Panc1 (cell line): Measurements from ENCODE around the gene SH3PXD2B. TPM values are rescaled to one million over a fixed set of nuclear protein-coding genes. Genes with fewer than 3 reads are reported as not detected.

Experiments used
- ATAC-seq: fragments of 200-7000 bp; cut with Tn5 transposase; 2 replicates; pipeline ENCODE4 v1.9.1; 2020; ENCODE audit warnings: mild to moderate bottlenecking, moderate library complexity
- BruUV-seq: library from RNA; stranded (reverse); fragments of 400-500 nt; replicated peaks from 2 replicates; lab custom pipeline; 2021; lab: Mats Ljungman, UMichigan
- CTCF ChIA-PET: fragments of 300-600 bp; sonication (Branson Sonifier 250); formaldehyde crosslinking; loops from one replicate; lab custom pipeline; 2022; ENCODE audit warnings: antibody characterized with exemption; lab: Charles Lee
- POLR2A ChIA-PET: fragments of 300-600 bp; sonication (Branson Sonifier 250); formaldehyde crosslinking; loops from one replicate; lab custom pipeline; 2022; ENCODE audit warnings: antibody characterized with exemption; lab: Charles Lee
- DNase-seq: peaks from one replicate; pipeline ENCODE4 v3.0.0-alpha.2; 2010; ENCODE audit warnings: low read depth, low spot score
- H3K27ac ChIP-seq: 2 replicates; pipeline ENCODE4 v1.5.1; 2011; ENCODE audit warnings: mild to moderate bottlenecking, low read length, inconsistent platforms
- H3K27me3 ChIP-seq: fragments of 200-500 bp; sonication (Bioruptor generic); 2 replicates; pipeline ENCODE4 v1.6.0; 2014; ENCODE audit warnings: low read length, inconsistent platforms; ENCODE audit not compliant: control insufficient read depth, insufficient read depth
- H3K36me3 ChIP-seq: fragments of 200-500 bp; sonication (Bioruptor generic); 2 replicates; pipeline ENCODE4 v1.5.1; 2014; ENCODE audit warnings: inconsistent platforms, mild to moderate bottlenecking, low read length, moderate library complexity; ENCODE audit not compliant: control insufficient read depth, insufficient read depth
- H3K4me1 ChIP-seq: 2 replicates; pipeline ENCODE4 v1.5.1; 2011; ENCODE audit warnings: inconsistent platforms, mild to moderate bottlenecking, low read length, moderate library complexity; ENCODE audit not compliant: control insufficient read depth, insufficient read depth
- H3K4me3 ChIP-seq, 2 experiments: 2 replicates each; pipeline ENCODE4 v1.5.1; 2011 to 2012; ENCODE audit warnings: low read depth in 2 of 2, low read length in 2 of 2, mild to moderate bottlenecking in 2 of 2, inconsistent platforms in 1 of 2, moderate library complexity in 1 of 2
- H3K9me3 ChIP-seq: fragments of 200-500 bp; sonication (Bioruptor generic); 2 replicates; pipeline ENCODE4 v1.5.1; 2014; ENCODE audit warnings: low read depth, mild to moderate bottlenecking, inconsistent platforms, low read length, moderate library complexity; ENCODE audit not compliant: control insufficient read depth, insufficient read depth
- CTCF ChIP-seq: fragments of 450-650 bp; IDR thresholded peaks from 2 replicates; pipeline ENCODE4 v1.5.1; 2017; ENCODE audit warnings: mild to moderate bottlenecking
- POLR2AphosphoS5 ChIP-seq: IDR thresholded peaks from 2 replicates; pipeline ENCODE4 v1.6.1; 2012; ENCODE audit warnings: mild to moderate bottlenecking, low read depth, low read length, moderate library complexity
- REST ChIP-seq, 2 experiments: IDR thresholded peaks; 2 replicates each; pipeline ENCODE4 v1.6.1; 2011 to 2012; ENCODE audit warnings: low read depth in 2 of 2, control low read depth in 1 of 2, low read length in 1 of 2, mild to moderate bottlenecking in 1 of 2, moderate library complexity in 1 of 2; ENCODE audit not compliant: insufficient read depth in 1 of 2
- SIN3A ChIP-seq: IDR thresholded peaks from 2 replicates; pipeline ENCODE4 v1.6.1; 2012; ENCODE audit warnings: low read depth, mild to moderate bottlenecking, low read length, moderate library complexity, borderline replicate concordance; ENCODE audit not compliant: insufficient read depth
- TCF7L2 ChIP-seq: IDR thresholded peaks from 2 replicates; pipeline ENCODE4 v1.6.1; 2011; ENCODE audit warnings: mild to moderate bottlenecking, low read depth, low read length, inconsistent platforms
- in situ Hi-C: cut with HindIII; loops from 2 replicates; pipeline ENCODE4 v1.10.0; 2016; ENCODE audit warnings: low sequenced_read_pairs, low pct_unique_long_range_greater_than_20kb
- intact Hi-C: fragments of 100-400 bp; cut with micrococcal nuclease; formaldehyde crosslinking; loops from one replicate; pipeline ENCODE4 v1.10.0; 2022; ENCODE audit not compliant: unreplicated experiment
- total RNA-seq: library from RNA; stranded (reverse); gene quantifications from one replicate; pipeline ENCODE4 v1.2.1, GENCODE V29; 2021; ENCODE audit not compliant: unreplicated experiment

SH3PXD2B gene
- total RNA-seq, 1 experiment from 2014 or later: 39.7 TPM

GRCh38 chr5:172351240-172351778 is 103.0 kb downstream of the SH3PXD2B start:
- H3K36me3 ChIP-seq: peaks cover 5% of the 10 kb centered on the region; the same call in 1 of the 2 replicates

More at GRCh38 chr5:172351240-172351778, 103.0 kb downstream of the SH3PXD2B start:
- Histone ChIP-seq H3K4me1 (peaks cover 30% of the 10 kb centered on the region), H3K4me3 (no peak overlapping the region), H3K27ac (peak overlapping the region; percentile 44; the same call in 1 of the 2 replicates), H3K9me3 (no peaks in the 10 kb centered on the region), H3K27me3 (no peaks in the 10 kb centered on the region)
- no peak for DNase-seq
- no TSS peak for BruUV-seq
- TF ChIP-seq POLR2AphosphoS5 (no peak), REST (IDR thresholded peaks at IDR 0.05; ENCODE audit: insufficient read depth in 1 of 2, low read depth in 2 of 2, low read length in 1 of 2) (no peak), TCF7L2 (no peak), SIN3A (no peak), CTCF (no peak)
- POLR2A ChIA-PET: no interaction called here
- ATAC-seq: no peak
- CTCF ChIA-PET: no interaction called here
- in situ Hi-C loops (no loop called here), intact Hi-C loops (no loop called here)
